Esophagus muscularis mucosa (tissue), 4 donors: ENCODE measurements around the gene TGFBR2. TPM values are rescaled to one million over a fixed set of nuclear protein-coding genes. Genes with fewer than 3 reads are reported as not detected.

Experiments
- DNase-seq: peaks from one replicate; pipeline ENCODE4 v3.0.0-alpha.2; 2017; ENCODE audit errors: extremely low spot score
- H3K27ac ChIP-seq, 4 donors: fragments of 200-600 bp; sonication (generic); replicated peaks in 1 of 4; 1 replicate in 3 of 4; 2 replicates in 1 of 4; pipeline ENCODE4 v1.5.1; 2016 to 2019; ENCODE audit warnings: mild to moderate bottlenecking in 1 of 4
- H3K27me3 ChIP-seq, 4 donors: fragments of 200-600 bp; sonication (generic); one replicate each; pipeline versions ENCODE4 v1.5.1 to v1.6.0; 2016 to 2019
- H3K36me3 ChIP-seq, 4 donors: fragments of 200-600 bp; sonication (generic); one replicate each; pipeline ENCODE4 v1.5.1; 2016 to 2019
- H3K4me1 ChIP-seq, 4 donors: fragments of 200-600 bp; sonication (generic); one replicate each; pipeline ENCODE4 v1.5.1; 2016 to 2019
- H3K4me3 ChIP-seq, 4 donors: fragments of 200-600 bp; sonication (generic); 1 replicate in 2 of 4; 2 replicates in 2 of 4; pipeline ENCODE4 v1.5.1; 2016 to 2019; ENCODE audit warnings: mild to moderate bottlenecking in 4 of 4, moderate library complexity in 1 of 4
- H3K9me3 ChIP-seq, 4 donors: fragments of 200-600 bp; sonication (generic); 1 replicate in 3 of 4; 2 replicates in 1 of 4; pipeline ENCODE4 v1.5.1; 2016 to 2019
- CTCF ChIP-seq, 3 experiments: fragments of 200-600 bp in 2 of 3; fragments of 450-650 bp in 1 of 3; sonication (generic) in 2 of 3; IDR thresholded peaks; one replicate each; pipeline ENCODE4 v1.5.1; 2017 to 2019; ENCODE audit warnings: antibody characterized with exemption in 3 of 3, mild to moderate bottlenecking in 2 of 3, moderate library complexity in 1 of 3
- EP300 ChIP-seq: sonication (generic); formaldehyde crosslinking; IDR thresholded peaks from one replicate; pipeline ENCODE4 v1.6.1; 2017; ENCODE audit warnings: antibody characterized with exemption
- POLR2A ChIP-seq: fragments of 450-650 bp; IDR thresholded peaks from one replicate; pipeline ENCODE4 v1.6.1; 2017; ENCODE audit warnings: antibody characterized with exemption, moderate library complexity, mild to moderate bottlenecking, low read depth
- POLR2AphosphoS5 ChIP-seq, 2 donors: sonication (generic); formaldehyde crosslinking; IDR thresholded peaks; one replicate each; pipeline ENCODE4 v1.6.1; 2017; ENCODE audit warnings: antibody characterized with exemption in 2 of 2
- WGBS: methylation state at CpG from one replicate; pipeline ENCODE4 v1.1.5; 2018; 5-methylcytosine and 5-hydroxymethylcytosine counted together
- intact Hi-C: fragments of 100-400 bp; cut with DNase I; formaldehyde crosslinking; loops from one replicate; pipeline ENCODE4 v1.15.1; 2023
- total RNA-seq, 4 donors: library from RNA; depleted of rRNA; stranded (reverse); fragments of >200 nt; gene quantifications; one replicate each; pipeline versions ENCODE4 v1.1.0 to v1.2.1, GENCODE V29; 2016

The TGFBR2 gene
- total RNA-seq, 4 donors from 2014 or later: 202 to 292 (median 261) TPM

GRCh38 chr3:30675006-30675405, 68.6 kb downstream of the TGFBR2 start:
- peaks cover 50 to 90% (median 86%) of the 10 kb centered on the region in 4 donors for H3K4me1 ChIP-seq
- 100% methylated on average over 2 of the region's 2 CpGs for WGBS
- no peak for DNase-seq
- intact Hi-C loops: no loop called here
- peak overlapping the region in 1 of 4 donors; percentile 5 for H3K27ac ChIP-seq
- H3K27me3 ChIP-seq: no peaks in the 10 kb centered on the region
- TF ChIP-seq CTCF (IDR thresholded peaks at IDR 0.05) (no peak), EP300 (no peak), POLR2AphosphoS5 (IDR thresholded peaks at IDR 0.05) (no peak), POLR2A (no peak)
- H3K36me3 ChIP-seq: peaks cover 44 to 96% (median 71%) of the 10 kb centered on the region in 4 donors
- H3K4me3 ChIP-seq: no peak overlapping the region
- H3K9me3 ChIP-seq: no peaks in the 10 kb centered on the region

- Histone ChIP-seq H3K4me1 (peaks cover 58 to 93% (median 91%) of the 10 kb centered on the region in 4 donors), H3K27ac (peak overlapping the region in 3 of 4 donors; percentile 19 to 44 (median 30)), H3K36me3 (peaks cover 44 to 91% (median 68%) of the 10 kb centered on the region in 4 donors), H3K4me3 (no peak overlapping the region), H3K27me3 (no peaks in the 10 kb centered on the region), H3K9me3 (no peaks in the 10 kb centered on the region)
- DNase-seq: no peak
- intact Hi-C loops: no loop called here
- TF ChIP-seq POLR2AphosphoS5 (IDR thresholded peaks at IDR 0.05) (no peak), EP300 (no peak), POLR2A (no peak), CTCF (IDR thresholded peaks at IDR 0.05) (no peak)
- WGBS: 95% methylated on average over 5 of the region's 5 CpGs
Observed at GRCh38 chr3:30675774-30676173, 69.4 kb downstream of the TGFBR2 start.

- Histone ChIP-seq H3K27ac (peak overlapping the region; percentile 12 to 44 (median 31)), H3K27me3 (no peaks in the 10 kb centered on the region), H3K4me1 (peaks cover 67 to 100% (median 96%) of the 10 kb centered on the region in 4 donors), H3K4me3 (no peak overlapping the region), H3K36me3 (peaks cover 42 to 82% (median 62%) of the 10 kb centered on the region in 4 donors), H3K9me3 (no peaks in the 10 kb centered on the region)
- no peak for DNase-seq
- WGBS: 57% methylated on average over 4 of the region's 4 CpGs
- intact Hi-C loops: no loop called here
- no peak for TF ChIP-seq POLR2A
- TF ChIP-seq POLR2AphosphoS5 (IDR thresholded peaks at IDR 0.05): no peak
- no peak for TF ChIP-seq EP300
- no peak for TF ChIP-seq CTCF (IDR thresholded peaks at IDR 0.05)
Observed at GRCh38 chr3:30676424-30677346, 70.3 kb downstream of the TGFBR2 start.

- Histone ChIP-seq H3K27ac (peak overlapping the region; percentile 10 to 44 (median 26)), H3K4me3 (no peak overlapping the region), H3K36me3 (peaks cover 35 to 76% (median 56%) of the 10 kb centered on the region in 4 donors), H3K9me3 (no peaks in the 10 kb centered on the region), H3K4me1 (peaks cover 69 to 100% (median 96%) of the 10 kb centered on the region in 4 donors), H3K27me3 (no peaks in the 10 kb centered on the region)
- no peak for DNase-seq
- intact Hi-C loops: no loop called here
- 81% methylated on average over 8 of the region's 8 CpGs for WGBS
- TF ChIP-seq POLR2AphosphoS5 (IDR thresholded peaks at IDR 0.05) (no peak), EP300 (no peak), POLR2A (no peak), CTCF (IDR thresholded peaks at IDR 0.05) (no peak)
Observed at GRCh38 chr3:30677347-30677685, 70.9 kb downstream of the TGFBR2 start.
